SIG-M5 treated with dmso at 0.1 percent for 504 hours (cell line): ENCODE measurements around the gene RHAG.
A peak's percentile ranks its signal among the peaks of the same experiment; 100 is the strongest.

Experiments used
- DNase-seq: peaks from one replicate; lab custom pipeline; 2025; ENCODE audit not compliant: unreplicated experiment; lab: John Stamatoyannopoulos, UW

Gene RHAG

DNA sequence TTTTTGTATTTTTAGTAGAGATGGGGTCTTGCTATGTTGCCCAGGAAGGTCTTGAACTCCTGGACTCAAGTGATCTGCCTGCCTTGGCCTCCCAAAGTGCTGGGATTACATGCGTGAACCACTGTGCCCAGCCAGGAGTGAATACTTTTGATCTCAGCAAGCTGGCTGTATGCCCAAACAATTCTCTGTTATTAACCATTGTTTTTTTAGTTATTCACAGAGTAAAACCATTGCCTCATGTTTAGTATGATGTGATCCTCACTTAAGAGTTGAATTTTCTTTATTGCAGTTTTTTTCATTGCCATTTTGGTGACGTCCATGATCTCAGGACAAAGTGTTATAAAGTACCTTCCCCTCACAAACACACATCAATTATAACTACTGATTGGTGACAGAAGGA is 71.4 kb downstream of the RHAG start:
- DNase-seq: no peak

DNA sequence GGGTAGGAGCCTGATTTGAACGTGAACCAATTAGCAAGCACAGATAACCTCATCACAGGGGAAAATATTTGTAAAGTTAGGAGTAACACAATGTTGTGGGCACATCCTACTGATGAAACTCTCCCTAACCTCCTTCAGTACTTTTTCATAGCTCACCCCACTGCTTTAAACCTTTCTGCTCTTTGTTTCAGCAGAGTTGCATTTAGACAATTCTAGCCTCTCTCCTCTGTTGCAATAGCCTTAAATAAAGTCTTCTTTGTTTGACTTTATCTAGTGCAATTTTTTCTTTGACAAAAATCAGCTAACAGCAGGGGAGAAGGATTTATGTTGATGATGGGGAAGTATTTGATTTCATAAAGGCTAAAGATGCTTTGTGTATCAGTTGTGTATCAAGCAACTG is 72.1 kb downstream of the RHAG start:
- DNase-seq: no peak

DNA sequence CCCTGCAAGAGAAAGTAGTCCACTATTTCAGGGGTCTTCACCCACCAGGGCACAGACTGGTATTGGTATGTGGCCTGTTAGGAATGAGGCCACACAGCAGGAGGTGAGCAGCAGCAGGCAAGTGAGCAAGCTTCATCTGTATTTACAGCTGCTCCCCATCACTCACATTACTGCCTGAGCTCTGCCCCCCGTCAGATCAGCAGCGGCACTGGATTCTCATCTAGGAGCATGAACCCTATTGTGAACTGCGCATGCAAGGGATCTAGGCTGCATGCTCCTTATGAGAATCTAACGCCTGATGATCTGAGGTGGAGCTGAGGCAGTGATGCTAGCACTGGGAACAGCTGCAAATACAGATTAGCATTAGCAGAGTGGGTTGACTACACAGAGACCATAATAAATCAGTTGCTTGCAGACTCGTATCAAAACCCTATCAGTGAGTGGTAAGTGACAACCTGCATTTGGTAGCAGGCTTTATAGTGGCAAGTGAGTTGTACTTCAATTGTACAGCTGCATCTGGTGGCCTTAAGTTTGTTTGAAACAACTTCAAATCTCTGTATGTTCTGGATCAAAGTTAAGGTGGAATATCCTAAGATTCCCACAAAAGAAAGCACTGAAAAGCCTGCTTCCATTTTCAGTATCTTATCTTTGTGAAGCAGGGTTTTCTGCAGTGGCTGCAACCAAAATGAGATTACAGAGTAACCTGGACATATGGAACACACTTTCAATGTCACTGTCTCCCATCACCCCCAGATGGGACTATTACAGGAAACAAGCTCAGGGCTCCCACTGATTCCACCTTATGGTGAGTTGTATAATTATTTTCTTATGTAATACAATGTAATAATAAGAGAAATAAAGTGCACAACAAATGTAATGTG is 73.4 kb downstream of the RHAG start:
- no peak for DNase-seq

GRCh38 chr6:49558238-49558637 is 78.4 kb downstream of the RHAG start:
- DNase-seq: no peak

DNA sequence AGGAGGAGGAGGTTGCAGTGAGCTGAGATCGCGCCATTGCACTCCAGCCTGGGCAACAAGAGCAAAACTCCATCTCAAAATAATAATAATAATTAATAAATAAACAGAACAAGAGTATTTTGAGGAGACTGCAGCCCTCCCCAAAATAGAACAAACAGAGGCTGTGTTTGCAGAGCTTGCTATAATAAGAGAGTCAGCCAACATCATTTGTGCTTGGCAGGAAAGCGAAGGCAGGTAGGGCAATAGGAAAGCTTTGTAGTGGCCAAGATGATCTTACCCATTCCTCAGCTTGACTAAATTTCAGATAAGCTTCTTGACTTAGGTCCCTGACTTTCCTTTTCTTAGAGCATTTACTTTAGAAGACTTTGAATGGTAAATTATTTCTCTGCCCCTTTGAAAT is 79.5 kb downstream of the RHAG start:
- no peak for DNase-seq

DNA sequence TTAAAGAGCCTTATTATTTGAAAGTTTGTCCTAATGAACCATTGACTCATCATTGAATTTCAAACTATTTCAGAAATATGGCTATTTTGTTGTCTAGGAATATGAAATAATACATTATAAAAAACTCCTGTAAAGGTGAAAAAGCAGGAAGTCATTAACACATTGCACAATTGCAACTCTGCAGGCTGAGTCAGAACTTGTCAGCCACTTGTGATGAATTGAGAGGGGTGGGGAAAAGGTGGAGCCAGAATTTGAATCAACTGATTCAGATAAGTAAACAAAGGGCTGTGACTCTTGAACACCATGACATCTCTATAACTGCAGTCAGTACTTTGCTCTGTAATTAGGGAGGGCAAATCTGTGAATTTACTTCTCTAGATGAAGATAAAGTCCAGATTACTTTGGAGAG is 80.2 kb downstream of the RHAG start:
- peak; percentile 27 for DNase-seq

- DNase-seq: no peak
These were observed 80.7 kb downstream of the RHAG start for GRCh38 chr6:49555951-49556350.
